ENCODE results near the gene MICAL2. TPM values are rescaled to one million over a fixed set of nuclear protein-coding genes. Genes with fewer than 3 reads are reported as not detected.

Gene MICAL2
- total RNA-seq, 2 donors from 2014 or later: 151 to 231 TPM

DNA sequence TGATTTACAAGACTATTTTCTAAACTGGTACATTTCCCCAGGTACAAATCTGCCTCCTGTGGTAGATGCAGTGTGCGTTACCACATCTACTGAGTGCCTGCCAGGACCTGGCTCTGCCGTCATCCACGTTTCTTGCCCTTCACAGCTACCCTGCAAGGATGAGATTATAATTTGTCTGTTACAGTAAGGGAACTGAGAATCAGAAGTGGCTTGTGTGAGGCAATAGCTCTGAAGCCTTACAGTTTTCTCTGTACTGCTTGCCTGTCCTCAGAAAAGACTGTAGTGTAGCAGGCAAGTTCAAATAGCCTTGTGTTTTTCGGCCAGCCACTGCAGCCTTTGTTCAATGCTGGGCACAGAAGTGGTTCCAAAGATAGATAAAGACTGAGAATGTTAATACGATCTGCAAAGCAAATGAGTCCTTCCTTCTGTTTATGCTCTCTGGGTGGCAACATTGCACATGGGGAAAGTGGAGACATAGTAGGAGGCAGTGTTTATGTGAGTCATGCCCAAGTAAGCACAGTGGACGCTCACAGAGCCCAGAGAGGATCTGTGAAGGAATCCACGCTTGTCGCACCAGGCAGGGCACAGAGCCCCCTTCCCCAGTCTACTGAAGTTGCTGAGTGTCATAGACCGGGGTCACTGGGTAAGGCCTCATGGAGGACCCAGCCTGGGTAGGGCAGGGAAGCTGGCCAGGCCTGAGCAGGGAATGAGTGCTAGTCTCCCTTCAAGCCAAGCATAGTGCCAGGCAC is 49.1 kb downstream of the MICAL2 start:
- intact Hi-C loops (cut with DNase I): loop anchor here in 1 of 2 donors (5.0 to 10.0 kb wide), 3 partner anchors 45 to 78 kb away; partner anchors contain the start of gene MICAL2
- DNase-seq (ENCODE audit: low spot score): no peak

DNA sequence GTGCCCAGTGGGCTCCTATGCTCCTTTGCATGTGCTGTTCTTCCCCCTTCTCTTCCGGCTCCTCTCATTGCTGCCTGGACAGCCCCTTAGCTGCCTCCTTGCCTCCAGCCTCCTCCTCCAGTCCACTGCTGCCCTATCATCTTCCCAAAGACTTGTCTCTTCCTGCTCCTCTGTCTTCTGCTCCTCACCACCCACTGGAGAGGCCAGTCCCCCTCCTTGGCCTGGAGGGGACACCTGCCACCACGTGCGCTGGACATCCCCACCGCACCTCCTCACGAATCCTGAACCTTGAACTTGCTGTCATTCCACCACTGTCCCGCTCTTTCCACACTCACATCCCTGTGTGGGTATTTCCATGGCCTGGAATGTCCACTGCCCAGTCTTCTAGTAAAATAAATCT is 49.8 kb downstream of the MICAL2 start:
- intact Hi-C loops (cut with DNase I): loop anchor here in 1 of 2 donors (5.0 to 10.0 kb wide), 3 partner anchors 45 to 77 kb away; partner anchors contain the start of gene MICAL2
- DNase-seq (ENCODE audit: low spot score): no peak

DNA sequence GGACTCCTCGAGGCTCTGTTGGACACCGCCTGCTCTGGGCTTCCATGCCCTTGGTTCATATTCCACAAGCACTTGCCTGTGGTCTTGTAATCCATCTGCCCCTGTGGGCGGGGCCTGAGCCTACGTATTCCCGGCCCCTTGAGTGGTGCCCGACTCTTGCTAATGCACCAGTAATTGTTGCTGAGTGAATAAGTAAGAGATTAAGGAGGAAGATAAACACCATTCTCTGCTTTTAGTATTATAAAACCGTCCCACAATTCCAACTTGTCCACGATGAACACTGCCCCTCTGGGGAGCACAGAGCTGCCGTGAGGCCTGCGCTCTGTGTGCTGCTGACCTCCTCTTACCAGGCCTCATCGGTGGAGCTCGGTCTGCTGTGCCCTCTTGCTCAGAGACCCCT is 50.3 kb downstream of the MICAL2 start:
- intact Hi-C loops (cut with DNase I): loop anchor here in 1 of 2 donors (5.0 to 10.0 kb wide), 3 partner anchors 46 to 77 kb away; partner anchors contain the start of gene MICAL2
- DNase-seq (ENCODE audit: low spot score): no peak

DNA sequence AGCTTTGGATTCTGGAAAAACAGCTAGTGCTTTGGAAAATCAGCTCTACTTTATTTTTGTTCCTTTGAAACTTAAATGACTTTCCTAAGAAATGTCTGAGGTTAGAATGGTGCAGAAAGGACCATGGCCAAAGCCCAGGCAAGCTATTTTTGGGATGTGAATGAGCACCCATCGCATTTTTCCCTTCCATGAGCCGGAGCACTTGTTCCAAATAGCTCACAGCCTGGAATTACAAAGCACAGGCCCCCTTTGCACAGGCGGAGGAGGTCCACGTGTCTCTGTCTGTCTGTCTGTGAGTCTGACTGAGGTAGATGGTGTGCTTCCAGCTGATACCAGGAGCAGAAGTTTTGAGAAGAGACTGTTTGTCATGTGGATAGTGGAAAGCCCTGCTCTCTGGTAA is 50.7 kb downstream of the MICAL2 start:
- intact Hi-C loops (cut with DNase I): loop anchor here in 1 of 2 donors (5.0 to 10.0 kb wide), 3 partner anchors 46 to 76 kb away; partner anchors contain the start of gene MICAL2
- no peak for DNase-seq (ENCODE audit: low spot score)

DNA sequence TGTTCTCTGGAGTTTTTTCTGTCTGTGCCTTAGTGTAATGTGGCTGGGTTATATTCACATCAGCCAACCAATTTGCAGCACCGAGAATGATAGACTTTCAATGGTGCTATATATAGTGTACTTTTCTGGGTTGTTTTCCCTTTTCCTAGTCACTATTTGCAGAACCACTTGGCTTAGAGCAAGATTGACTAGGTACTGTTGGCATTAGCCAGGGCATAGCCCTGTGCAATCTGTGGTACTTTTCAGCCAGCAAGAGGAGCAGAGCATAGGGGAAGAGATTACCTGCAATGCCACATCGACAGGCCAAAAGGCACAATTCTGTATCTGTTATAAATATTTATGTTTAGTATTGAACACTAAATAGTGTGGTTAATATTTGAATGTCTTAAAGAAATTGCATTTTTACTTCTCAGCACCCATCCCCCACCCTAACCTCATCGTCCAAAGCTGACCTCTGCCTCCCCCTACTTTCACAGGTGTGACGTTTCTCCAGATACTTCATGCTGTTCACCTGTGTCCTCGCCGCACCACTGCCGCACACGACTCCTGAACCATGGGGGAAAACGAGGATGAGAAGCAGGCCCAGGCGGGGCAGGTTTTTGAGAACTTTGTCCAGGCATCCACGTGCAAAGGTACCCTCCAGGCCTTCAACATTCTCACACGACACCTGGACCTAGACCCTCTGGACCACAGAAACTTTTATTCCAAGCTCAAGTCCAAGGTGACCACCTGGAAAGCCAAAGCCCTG is 51.4 kb downstream of the MICAL2 start:
- no peak for DNase-seq (ENCODE audit: low spot score)
- intact Hi-C loops (cut with DNase I): loop anchor here in 1 of 2 donors (5.0 to 10.0 kb wide), 3 partner anchors 47 to 76 kb away; partner anchors contain the start of gene MICAL2

DNA sequence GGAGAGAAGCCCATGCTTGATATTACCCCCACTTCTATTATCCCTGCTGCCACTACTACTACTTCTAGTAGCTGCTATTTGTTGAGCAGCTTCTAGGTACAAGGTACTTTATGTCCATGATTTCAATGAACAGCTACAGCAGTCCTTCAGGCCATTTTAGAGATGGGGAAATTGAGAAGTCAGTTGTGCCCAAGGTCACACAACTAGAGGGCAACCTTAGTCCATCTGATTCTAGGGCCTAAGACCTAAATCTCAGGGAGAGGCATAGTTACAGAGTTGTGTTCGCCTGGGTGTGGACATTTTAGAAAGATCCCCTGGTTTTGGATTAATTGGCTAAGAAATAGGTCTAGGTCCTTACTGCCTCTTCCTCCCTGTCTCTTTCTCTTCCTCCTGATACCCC is 52.3 kb downstream of the MICAL2 start:
- intact Hi-C loops (cut with DNase I): loop anchor here in 1 of 2 donors (5.0 to 10.0 kb wide), 3 partner anchors 48 to 75 kb away; partner anchors contain the start of gene MICAL2
- DNase-seq (ENCODE audit: low spot score): no peak

DNA sequence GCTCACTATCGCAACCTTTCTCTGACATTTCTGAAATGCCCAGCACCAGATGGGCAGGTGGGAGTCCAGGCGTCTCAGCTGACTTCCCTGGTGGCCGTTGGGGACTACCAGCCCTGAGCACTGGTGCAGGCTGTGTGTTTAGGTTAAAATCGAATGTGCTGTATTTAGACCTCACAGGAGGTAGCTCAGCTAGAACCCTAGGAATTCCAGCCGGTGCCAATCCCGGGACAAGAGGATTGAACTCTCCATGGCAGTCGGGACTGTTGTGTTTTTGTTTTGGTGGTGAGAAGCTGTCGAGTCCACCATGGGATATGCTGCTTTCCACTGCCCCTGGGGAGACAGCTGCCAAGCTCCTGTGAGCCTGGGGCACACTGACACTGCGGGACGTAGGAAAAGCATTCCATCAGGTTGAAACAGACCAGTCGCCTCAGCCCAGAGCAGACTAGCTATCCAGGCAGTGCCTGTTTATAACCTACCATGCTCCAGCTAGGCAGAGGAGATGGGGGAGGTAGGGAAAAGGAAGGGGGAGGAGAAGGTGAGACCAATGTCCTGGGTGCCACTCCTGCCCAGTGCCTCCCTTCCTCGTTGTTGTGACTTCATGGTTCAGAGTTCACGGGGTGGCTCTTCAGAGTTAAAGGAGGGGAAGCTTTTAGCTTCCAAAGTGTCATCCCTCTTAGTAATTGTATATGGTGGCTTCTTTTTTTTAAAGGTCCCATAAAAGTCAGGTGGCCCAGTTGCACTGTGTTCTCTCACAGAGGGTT is 53.0 kb downstream of the MICAL2 start:
- intact Hi-C loops (cut with DNase I): loop anchor here in 1 of 2 donors (5.0 to 10.0 kb wide), 3 partner anchors 49 to 74 kb away; partner anchors contain the start of gene MICAL2
- no peak for DNase-seq (ENCODE audit: low spot score)

DNA sequence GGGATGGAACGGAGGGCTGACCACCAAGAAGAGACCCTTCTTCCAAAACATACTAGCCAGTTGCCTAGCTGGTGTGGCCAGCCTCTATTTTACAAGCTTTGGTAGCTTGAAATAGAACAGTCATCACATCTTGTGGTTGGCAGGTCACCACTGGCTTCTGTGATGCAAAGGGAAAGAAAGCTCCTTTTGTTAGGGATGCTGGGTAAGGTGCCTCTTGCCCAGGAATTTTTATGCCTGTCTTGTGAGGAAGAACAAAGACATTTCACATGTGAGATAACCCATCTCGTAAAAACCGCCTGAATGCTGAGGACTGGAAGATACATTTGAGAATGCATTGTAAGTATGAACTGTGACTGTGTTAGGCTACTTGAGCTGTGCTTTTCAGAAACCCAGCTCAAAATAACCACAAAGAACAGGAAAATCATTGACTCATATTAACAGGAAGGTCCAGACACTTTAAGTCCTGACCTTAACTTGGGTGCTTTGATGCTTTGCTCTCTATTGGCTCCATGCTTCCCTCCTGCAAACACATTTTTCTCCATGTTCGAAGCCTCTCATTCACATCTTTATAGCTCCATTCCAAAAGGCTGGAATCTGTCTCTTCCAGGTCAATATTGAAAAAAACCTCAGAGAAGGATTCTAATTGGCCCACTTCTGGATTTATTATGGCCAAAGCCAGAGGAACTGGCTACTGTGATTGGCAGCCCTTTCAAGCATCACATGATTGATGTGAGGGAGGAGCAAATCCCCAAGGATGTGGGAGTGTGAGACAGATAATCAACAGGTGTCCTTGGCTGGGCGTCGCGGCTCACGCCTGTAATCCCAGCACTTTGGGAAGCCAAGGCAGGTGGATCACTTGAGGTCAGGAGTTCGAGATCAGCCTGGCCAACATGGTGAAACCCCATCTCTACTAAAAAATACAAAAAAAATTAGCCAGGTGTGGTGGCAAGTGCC is 53.9 kb downstream of the MICAL2 start:
- intact Hi-C loops (cut with DNase I): loop anchor here in 1 of 2 donors (5.0 to 10.0 kb wide), 3 partner anchors 50 to 73 kb away; partner anchors contain the start of gene MICAL2
- no peak for DNase-seq (ENCODE audit: low spot score)

DNA sequence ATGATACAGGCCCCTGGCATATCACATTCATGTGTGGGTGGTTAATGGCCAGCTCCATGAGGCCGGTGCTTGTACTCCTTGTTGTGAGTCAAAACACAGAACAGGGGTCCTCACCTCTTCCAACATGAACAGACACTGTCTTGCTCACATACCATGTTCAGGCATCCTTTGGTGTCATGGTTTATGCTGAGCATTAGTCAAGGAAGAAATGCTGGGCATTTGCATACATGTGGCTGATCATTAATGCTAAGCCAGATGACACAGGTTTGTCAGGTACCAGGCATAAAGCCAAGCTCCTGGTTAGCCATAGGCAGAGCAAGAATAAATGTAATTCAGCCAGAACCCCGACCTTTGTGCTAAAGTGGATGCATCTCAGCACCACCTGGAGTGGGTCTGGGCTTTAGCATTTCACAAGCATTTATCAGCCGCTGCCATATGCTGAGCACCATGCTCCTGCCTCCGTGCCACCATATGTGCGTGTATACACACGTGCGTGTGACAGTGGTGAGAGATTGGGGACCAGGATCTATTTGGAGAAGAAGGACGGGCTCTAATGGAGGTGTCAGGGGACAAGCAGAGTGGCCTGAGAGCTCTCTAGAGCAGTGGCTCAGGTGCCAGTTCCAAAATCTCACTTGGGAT is 55.0 kb downstream of the MICAL2 start:
- no peak for DNase-seq (ENCODE audit: low spot score)
- intact Hi-C loops (cut with DNase I): loop anchor here in 1 of 2 donors (10.0 kb wide), 1 partner anchor 51 kb away; the partner anchor contains the start of gene MICAL2

DNA sequence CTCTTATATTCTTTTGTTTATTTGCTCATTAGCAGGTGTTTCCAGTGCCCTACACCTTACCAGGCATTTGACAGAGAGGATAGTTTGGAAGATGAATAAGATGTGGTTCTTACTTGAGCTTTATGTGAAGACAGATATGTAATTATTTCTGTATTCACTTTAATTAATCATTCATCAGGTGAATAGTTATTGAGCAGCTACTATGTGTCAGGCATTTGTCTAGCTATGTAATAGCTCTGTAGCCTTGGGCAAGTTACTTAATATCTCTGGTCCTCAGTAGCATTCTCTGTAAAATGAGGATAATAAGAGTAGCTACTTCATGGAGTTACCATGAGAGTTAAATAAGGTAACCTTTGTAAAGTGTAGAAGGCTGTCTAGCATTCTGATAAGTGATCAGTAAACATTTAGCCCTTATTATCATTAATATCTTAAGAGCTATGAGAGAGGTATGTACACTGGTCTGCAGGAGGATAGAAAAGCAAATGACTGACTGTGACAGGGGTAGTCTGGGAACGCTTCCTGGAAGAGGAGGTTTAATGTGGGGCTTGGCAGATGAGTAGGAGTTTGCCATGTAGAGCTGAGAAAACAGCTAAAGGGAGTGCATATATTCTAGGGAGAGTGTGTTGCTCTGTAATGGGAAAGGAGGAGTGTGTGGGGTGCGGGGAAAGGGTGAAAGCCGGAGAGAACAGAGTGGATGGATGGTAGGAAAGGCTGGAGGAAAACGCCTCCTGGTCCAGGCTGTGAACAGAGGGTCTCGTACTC is 56.1 kb downstream of the MICAL2 start:
- no peak for DNase-seq (ENCODE audit: low spot score)
- intact Hi-C loops (cut with DNase I): loop anchor here in 1 of 2 donors (10.0 kb wide), 1 partner anchor 52 kb away; the partner anchor contains the start of gene MICAL2

DNA sequence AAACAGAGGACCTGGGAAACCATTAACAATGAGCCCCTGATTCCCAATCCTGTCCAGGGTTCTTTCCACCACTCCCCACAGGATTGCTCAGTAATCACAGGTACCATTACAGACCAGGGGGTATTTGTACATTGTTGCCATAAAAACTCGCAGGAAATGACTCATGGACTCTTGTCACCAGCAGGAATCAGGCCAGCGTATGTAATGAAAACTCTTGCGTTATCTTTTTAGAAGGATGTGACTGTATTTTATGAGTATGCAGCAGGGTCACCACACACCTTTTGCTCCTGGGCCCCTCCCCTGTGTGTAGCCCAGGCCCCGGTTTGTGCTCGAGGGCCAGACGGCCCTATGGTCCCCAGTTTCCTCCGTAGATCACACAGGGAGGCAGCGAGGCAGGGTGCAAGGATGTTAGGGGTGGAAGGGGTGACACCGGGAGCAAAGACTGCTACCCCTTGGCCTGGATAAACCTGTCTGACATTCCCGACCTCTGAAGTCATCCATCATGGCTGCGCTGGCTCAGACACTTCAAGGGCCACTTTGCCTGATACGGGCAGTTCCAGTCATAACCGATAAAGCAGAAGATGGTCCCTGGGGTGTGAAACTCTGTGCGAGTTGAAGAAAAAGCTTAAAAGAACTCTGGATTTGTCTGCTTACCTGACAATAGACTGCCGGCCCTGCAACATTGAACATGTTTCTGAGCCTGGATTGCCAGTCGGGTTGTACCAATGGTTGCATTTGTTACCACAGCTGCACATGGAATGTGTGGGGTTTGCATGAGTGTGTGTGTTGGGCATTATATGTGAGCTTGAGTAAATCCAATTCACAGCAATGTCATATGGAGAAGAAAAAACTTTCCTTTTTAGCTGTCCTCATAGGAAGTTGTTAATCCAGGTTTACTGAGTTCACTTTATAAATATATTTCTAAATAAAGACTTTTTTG is 56.9 kb downstream of the MICAL2 start:
- no peak for DNase-seq (ENCODE audit: low spot score)
- intact Hi-C loops (cut with DNase I): loop anchor here in 1 of 2 donors (10.0 kb wide), 1 partner anchor 53 kb away; the partner anchor contains the start of gene MICAL2

DNA sequence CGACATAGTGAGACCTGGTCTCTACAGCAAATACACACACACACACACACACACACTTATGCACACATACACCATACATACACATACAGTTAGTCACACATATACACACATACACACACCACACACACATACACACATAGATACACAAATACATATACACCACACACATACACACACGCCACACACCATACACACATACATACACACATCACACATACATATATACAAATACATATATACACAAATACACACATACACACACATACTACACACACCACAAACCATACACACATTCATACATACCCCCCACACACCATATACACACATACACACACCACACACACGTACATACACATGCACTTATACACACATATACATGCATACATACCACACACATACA is 57.7 kb downstream of the MICAL2 start:
- intact Hi-C loops (cut with DNase I): loop anchor here in 1 of 2 donors (10.0 kb wide), 1 partner anchor 53 kb away; the partner anchor contains the start of gene MICAL2
- no peak for DNase-seq (ENCODE audit: low spot score)

DNA sequence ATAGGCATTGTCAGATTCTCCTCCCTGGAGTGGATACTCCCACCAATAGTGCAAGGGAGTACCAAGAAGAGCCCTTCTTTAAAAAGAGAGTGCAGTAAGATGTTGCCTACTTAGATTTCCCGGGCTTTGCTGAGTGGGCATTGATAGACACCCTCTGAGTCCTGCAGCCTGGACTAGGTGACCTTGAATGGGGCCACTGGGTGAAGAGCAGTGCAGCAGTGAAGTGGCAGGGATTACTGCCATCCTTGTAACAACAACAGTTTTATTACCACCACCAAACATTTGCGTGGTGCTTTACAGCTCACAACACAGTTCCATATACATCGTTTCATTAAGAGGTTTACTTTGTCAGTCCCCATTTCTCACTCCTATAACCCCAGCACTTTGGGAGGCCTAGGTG is 59.4 kb downstream of the MICAL2 start:
- intact Hi-C loops (cut with DNase I): loop anchor here in 1 of 2 donors (10.0 kb wide), 1 partner anchor 55 kb away; the partner anchor contains the start of gene MICAL2
- DNase-seq (ENCODE audit: low spot score): no peak

DNA sequence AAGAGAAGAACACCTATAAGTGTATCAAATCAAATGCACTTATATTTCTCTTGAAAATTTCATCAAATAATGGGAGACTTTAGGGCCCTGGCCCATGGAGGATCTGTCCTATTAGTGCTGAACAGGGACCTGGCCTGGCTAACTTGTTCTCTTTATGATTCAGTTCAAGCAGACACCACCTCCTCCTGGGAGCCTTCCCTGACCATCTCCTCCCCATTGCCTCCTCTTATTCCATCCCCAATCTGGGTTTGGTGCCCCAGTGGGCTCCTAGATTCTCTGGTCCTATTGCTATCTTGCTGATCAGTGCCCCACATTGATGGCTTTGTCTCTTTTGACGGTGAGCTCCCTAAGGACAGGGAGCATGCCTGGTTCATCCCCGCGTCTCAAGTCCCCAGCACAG is 60.1 kb downstream of the MICAL2 start:
- intact Hi-C loops (cut with DNase I): no loop called here
- no peak for DNase-seq (ENCODE audit: low spot score)

DNA sequence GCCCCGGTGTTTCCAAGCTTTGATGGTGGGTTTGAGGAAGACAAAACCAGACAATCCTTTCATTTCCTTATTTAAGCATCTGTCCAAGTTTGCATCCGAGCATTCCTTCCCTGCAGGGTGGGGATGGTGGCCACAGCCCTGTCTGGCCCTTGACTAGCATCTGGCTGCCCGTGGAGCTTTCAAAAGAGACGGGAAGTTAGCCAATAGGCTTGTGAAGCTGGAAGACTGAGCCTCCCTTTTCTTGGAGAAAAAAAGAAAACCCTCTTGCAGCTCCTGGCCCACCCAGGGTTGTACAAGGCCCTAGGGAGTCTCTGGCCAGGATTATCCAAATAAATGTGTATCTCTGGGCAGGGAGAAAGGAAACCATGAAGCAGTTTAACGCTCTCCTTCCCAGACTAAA is 60.6 kb downstream of the MICAL2 start:
- intact Hi-C loops (cut with DNase I): no loop called here
- peak; percentile 91 for DNase-seq (ENCODE audit: low spot score)

All from posterior vena cava (tissue), 2 donors.